DOHH2 (cell line): ENCODE measurements around the gene LAMC3.

Source experiments
- EZH2phosphoT487 ChIP-seq: fragments of 200-600 bp; sonication (generic); IDR thresholded peaks from 2 replicates; pipeline ENCODE4 v1.6.1; 2017; ENCODE audit warnings: borderline replicate concordance, mild to moderate bottlenecking, antibody characterized with exemption, low read length, moderate library complexity, mixed read lengths
- TF ChIP-seq, protein P1 (sequence below): fragments of 200-600 bp; sonication (generic); IDR thresholded peaks from one replicate; pipeline ENCODE4 v1.5.1; 2014; ENCODE audit warnings: antibody characterized with exemption, mild to moderate bottlenecking, low read depth, low read length; ENCODE audit not compliant: poor library complexity, severe bottlenecking

DNA sequence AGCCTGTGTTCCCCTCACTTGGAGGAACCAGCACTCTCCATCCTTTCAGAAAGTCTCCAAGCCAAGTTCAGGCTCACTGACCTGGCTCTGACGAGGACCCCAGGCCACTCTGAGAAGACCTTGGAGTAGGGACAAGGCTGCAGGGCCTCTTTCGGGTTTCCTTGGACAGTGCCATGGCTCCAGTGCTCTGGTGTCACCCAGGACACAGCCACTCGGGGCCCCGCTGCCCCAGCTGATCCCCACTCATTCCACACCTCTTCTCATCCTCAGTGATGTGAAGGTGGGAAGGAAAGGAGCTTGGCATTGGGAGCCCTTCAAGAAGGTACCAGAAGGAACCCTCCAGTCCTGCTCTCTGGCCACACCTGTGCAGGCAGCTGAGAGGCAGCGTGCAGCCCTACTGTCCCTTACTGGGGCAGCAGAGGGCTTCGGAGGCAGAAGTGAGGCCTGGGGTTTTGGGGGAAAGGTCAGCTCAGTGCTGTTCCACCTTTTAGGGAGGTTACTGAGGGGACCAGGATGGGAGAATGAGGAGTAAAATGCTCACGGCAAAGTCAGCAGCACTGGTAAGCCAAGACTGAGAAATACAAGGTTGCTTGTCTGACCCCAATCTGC, 111.8 kb downstream of the LAMC3 start:
- TF ChIP-seq, protein P1, sequence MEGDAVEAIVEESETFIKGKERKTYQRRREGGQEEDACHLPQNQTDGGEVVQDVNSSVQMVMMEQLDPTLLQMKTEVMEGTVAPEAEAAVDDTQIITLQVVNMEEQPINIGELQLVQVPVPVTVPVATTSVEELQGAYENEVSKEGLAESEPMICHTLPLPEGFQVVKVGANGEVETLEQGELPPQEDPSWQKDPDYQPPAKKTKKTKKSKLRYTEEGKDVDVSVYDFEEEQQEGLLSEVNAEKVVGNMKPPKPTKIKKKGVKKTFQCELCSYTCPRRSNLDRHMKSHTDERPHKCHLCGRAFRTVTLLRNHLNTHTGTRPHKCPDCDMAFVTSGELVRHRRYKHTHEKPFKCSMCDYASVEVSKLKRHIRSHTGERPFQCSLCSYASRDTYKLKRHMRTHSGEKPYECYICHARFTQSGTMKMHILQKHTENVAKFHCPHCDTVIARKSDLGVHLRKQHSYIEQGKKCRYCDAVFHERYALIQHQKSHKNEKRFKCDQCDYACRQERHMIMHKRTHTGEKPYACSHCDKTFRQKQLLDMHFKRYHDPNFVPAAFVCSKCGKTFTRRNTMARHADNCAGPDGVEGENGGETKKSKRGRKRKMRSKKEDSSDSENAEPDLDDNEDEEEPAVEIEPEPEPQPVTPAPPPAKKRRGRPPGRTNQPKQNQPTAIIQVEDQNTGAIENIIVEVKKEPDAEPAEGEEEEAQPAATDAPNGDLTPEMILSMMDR, result no peak
- TF ChIP-seq EZH2phosphoT487, result no peak
